K562 (cell line): ENCODE measurements around the gene FAM114A2. TPM values are rescaled to one million over a fixed set of nuclear protein-coding genes. Genes with fewer than 3 reads are reported as not detected.

Experiments
- HDAC2 ChIP-seq: fragments of 450-650 bp; IDR thresholded peaks from 2 replicates; pipeline ENCODE4 v1.6.1; 2016; ENCODE audit warnings: mild to moderate bottlenecking
- HMGN3 ChIP-seq: IDR thresholded peaks from 2 replicates; pipeline ENCODE4 v1.6.1; 2011; ENCODE audit warnings: borderline replicate concordance, low read depth, mild to moderate bottlenecking, mixed read lengths, low read length; ENCODE audit not compliant: insufficient read length; ENCODE audit errors: extremely low read depth
- MLX ChIP-seq, 2 experiments: fragments of 450-650 bp in 1 of 2; sonication (generic) in 1 of 2; formaldehyde crosslinking; conservative IDR thresholded peaks; 2 replicates each; pipeline versions ENCODE4 v1.4.0 to v1.8.1; 2020 to 2022; ENCODE audit warnings: mild to moderate bottlenecking in 1 of 2, missing genetic modification reagents in 1 of 2
- NBN ChIP-seq: fragments of 450-650 bp; IDR thresholded peaks from 2 replicates; pipeline ENCODE4 v1.6.1; 2016; ENCODE audit warnings: low read depth, mild to moderate bottlenecking
- PHTF2 ChIP-seq: fragments of 250-450 bp; sonication (Bioruptor Pico); IDR thresholded peaks from 2 replicates; pipeline ENCODE4 v1.5.0; 2021; ENCODE audit warnings: mild to moderate bottlenecking
- POLR2B ChIP-seq: fragments of 450-650 bp; IDR thresholded peaks from 2 replicates; pipeline ENCODE4 v1.6.1; 2018; ENCODE audit warnings: low read depth; ENCODE audit not compliant: partially characterized antibody
- RAD51 ChIP-seq: fragments of 450-650 bp; IDR thresholded peaks from 2 replicates; pipeline ENCODE4 v1.7.1; 2016; ENCODE audit warnings: low read depth, mild to moderate bottlenecking, borderline replicate concordance
- SMARCA5 ChIP-seq: fragments of 450-650 bp; IDR thresholded peaks from 2 replicates; pipeline ENCODE4 v1.6.1; 2016
- SMARCC2 ChIP-seq: fragments of 450-650 bp; IDR thresholded peaks from 2 replicates; pipeline ENCODE4 v1.6.1; 2017; ENCODE audit warnings: antibody characterized with exemption, moderate library complexity, mild to moderate bottlenecking, low read depth
- TFE3 ChIP-seq: fragments of 450-650 bp; formaldehyde crosslinking; IDR thresholded peaks from 2 replicates; pipeline ENCODE4 v1.4.0; 2020; ENCODE audit warnings: mild to moderate bottlenecking, mixed read lengths
- ZNF584 ChIP-seq: fragments of 200-800 bp; sonication (Bioruptor generic); IDR thresholded peaks from 2 replicates; pipeline ENCODE4 v1.6.1; 2016; ENCODE audit warnings: low read depth, mild to moderate bottlenecking, missing genetic modification characterization, missing compliant biosample characterization
- polyA plus RNA-seq, 8 experiments: library from polyadenylated mRNA; depleted of rRNA in 4 of 8; stranded (reverse) in 5 of 8; unstranded in 3 of 8; fragments of >200 nt; fragmentation: Nextera tagmentation in 2 of 8; fragmentation: Illumina TruSeq in 1 of 8; extraction: Ambion mirVana in 2 of 8; extraction: Trizol in 1 of 8; gene quantifications; 2 replicates each; pipeline versions ENCODE4 v1.2.1 to v1.2.3, GENCODE V29; 2011 to 2014; ENCODE audit warnings: inconsistent platforms in 1 of 8, missing spikeins in 1 of 8
- total RNA-seq, 7 experiments: library from RNA; depleted of rRNA in 6 of 7; stranded (reverse); fragments of >200 nt in 6 of 7; fragmentation: Illumina TruSeq in 2 of 7; extraction: Trizol in 2 of 7; gene quantifications; 2 replicates each; pipeline versions ENCODE4 v1.2.1 to v1.2.3, GENCODE V29; 2011 to 2021; ENCODE audit warnings: low replicate concordance in 1 of 7
- TF ChIP-seq, protein P1 (sequence below), 2 experiments: fragments of 450-650 bp; conservative IDR thresholded peaks; 2 replicates each; pipeline ENCODE4 v1.6.1; 2017; ENCODE audit warnings: mild to moderate bottlenecking in 2 of 2, moderate library complexity in 2 of 2

Gene FAM114A2
- total and polyA plus RNA-seq, 9 of the 15 experiments (the other 6 are each of a cell fraction or from before 2014, with no cell fraction given): 14.4 to 28.1 (median 21.2) TPM

DNA sequence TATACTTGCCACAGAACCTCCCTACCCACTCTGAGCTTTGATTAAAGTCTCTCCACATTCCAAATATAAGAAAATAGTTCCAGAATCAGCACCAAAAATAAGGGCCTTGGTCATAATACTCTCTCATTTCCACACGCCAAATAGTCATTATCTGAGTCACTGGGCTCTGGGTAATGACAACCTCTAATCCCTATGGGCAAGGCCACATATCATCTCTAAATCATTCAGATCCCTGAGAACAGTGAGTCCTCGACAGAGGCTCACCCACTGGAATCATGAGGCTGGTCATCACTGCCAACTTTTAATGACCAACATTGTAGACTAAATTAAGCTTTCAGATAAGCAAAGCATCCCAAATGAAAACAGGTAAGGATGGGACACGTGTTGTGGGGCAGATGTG lies 28.1 kb downstream of the FAM114A2 start (continued):
- TF ChIP-seq MLX (CRISPR knock-in tag; conservative IDR thresholded peaks at IDR 0.05) (no peak), SMARCC2 (no peak), NBN (no peak), HMGN3 (no peak), ZNF584 (CRISPR knock-in tag) (no peak), RAD51 (no peak), SMARCA5 (no peak), TFE3 (no peak), PHTF2 (CRISPR knock-in tag) (no peak), HDAC2 (no peak), POLR2B (no peak)
- TF ChIP-seq, protein P1, sequence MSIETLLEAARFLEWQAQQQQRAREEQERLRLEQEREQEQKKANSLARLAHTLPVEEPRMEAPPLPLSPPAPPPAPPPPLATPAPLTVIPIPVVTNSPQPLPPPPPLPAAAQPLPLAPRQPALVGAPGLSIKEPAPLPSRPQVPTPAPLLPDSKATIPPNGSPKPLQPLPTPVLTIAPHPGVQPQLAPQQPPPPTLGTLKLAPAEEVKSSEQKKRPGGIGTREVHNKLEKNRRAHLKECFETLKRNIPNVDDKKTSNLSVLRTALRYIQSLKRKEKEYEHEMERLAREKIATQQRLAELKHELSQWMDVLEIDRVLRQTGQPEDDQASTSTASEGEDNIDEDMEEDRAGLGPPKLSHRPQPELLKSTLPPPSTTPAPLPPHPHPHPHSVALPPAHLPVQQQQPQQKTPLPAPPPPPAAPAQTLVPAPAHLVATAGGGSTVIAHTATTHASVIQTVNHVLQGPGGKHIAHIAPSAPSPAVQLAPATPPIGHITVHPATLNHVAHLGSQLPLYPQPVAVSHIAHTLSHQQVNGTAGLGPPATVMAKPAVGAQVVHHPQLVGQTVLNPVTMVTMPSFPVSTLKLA (conservative IDR thresholded peaks at IDR 0.05): no peak
- TF ChIP-seq, all 486 proteins: peak for 0
